GM06990 (cell line): ENCODE results near the gene RARA.

ENCODE experiments used
- DNase-seq: peaks from one replicate; pipeline ENCODE4 v3.0.0-alpha.2; 2011; ENCODE audit not compliant: insufficient read length; ENCODE audit errors: extremely low read depth
- H3K27me3 ChIP-seq: replicated peaks from 2 replicates; pipeline ENCODE4 v1.6.0; 2011; ENCODE audit warnings: low read length; ENCODE audit not compliant: control insufficient read depth, insufficient read depth
- H3K36me3 ChIP-seq: 2 replicates; pipeline ENCODE4 v1.5.1; 2011; ENCODE audit warnings: low read length; ENCODE audit not compliant: control insufficient read depth, insufficient read depth
- H3K4me3 ChIP-seq: replicated peaks from 2 replicates; pipeline ENCODE4 v1.5.1; 2011; ENCODE audit warnings: low read depth, mild to moderate bottlenecking, control low read depth, low read length
- TF ChIP-seq, protein P1 (sequence below): IDR thresholded peaks from 2 replicates; pipeline ENCODE4 v1.5.1; 2011; ENCODE audit warnings: low read length, control low read depth, mild to moderate bottlenecking, inconsistent platforms; ENCODE audit not compliant: insufficient read depth, poor library complexity, severe bottlenecking

RARA gene

DNA sequence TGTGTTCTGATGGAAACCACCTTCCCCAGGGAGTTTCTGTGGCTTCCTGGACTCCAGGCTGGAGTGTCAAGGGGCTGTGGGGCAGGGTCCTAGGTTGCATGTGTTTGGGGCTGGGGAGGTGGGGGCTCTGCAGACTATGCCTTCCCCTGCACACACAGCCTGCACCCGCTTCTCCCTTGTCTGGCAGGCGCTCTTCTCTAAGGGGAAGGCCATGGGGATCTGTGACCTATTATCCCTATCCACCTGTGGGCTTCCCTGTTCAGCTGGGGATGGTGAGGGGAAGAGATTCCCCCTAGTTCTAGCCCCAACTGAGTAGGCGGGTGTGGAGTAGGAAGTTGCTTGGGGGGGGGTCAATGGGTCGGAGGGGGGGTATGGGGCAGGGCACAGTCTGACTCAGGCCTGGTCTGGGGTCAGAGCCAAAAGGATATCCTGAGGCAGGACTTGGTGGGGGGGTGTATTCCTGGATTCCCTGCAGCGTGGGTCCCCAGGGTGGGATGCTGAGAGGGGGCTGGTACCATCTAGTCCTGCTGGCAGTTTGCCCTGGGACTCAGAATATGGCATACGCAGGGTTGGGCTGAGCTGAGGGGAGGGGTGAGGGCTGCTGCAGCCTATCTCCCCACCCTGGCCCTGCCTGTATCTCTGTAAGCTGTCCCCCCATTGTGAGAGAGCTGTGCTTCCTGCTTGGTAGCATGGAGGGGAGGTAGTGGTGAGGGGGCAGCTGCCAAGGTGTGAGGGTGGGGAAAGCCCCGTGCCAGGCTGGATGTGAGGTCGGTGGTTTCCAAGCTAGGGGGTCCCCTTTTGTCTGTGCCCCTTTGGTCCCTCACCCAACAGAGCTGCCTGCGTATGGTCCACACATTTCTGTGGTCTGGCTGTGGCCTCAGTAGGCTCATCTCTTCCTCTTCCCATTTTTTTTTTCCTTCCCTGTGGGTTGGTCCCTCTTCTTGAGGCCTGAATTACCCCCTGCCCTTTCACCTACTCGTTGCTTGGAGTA, 14.7 kb downstream of the RARA start:
- Histone ChIP-seq H3K27me3 (no peaks in the 10 kb centered on the region), H3K4me3 (peak overlapping the region; percentile 86), H3K36me3 (no peaks in the 10 kb centered on the region)
- TF ChIP-seq, protein P1, sequence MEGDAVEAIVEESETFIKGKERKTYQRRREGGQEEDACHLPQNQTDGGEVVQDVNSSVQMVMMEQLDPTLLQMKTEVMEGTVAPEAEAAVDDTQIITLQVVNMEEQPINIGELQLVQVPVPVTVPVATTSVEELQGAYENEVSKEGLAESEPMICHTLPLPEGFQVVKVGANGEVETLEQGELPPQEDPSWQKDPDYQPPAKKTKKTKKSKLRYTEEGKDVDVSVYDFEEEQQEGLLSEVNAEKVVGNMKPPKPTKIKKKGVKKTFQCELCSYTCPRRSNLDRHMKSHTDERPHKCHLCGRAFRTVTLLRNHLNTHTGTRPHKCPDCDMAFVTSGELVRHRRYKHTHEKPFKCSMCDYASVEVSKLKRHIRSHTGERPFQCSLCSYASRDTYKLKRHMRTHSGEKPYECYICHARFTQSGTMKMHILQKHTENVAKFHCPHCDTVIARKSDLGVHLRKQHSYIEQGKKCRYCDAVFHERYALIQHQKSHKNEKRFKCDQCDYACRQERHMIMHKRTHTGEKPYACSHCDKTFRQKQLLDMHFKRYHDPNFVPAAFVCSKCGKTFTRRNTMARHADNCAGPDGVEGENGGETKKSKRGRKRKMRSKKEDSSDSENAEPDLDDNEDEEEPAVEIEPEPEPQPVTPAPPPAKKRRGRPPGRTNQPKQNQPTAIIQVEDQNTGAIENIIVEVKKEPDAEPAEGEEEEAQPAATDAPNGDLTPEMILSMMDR = no peak
- peak; percentile 70 for DNase-seq

GRCh38 chr17:40325156-40326013, 16.4 kb downstream of the RARA start:
- DNase-seq = no peak
- peak overlapping the region; percentile 39 for H3K4me3 ChIP-seq
- no peaks in the 10 kb centered on the region for H3K36me3 ChIP-seq
- TF ChIP-seq, protein P1 = no peak
- no peaks in the 10 kb centered on the region for H3K27me3 ChIP-seq

DNA sequence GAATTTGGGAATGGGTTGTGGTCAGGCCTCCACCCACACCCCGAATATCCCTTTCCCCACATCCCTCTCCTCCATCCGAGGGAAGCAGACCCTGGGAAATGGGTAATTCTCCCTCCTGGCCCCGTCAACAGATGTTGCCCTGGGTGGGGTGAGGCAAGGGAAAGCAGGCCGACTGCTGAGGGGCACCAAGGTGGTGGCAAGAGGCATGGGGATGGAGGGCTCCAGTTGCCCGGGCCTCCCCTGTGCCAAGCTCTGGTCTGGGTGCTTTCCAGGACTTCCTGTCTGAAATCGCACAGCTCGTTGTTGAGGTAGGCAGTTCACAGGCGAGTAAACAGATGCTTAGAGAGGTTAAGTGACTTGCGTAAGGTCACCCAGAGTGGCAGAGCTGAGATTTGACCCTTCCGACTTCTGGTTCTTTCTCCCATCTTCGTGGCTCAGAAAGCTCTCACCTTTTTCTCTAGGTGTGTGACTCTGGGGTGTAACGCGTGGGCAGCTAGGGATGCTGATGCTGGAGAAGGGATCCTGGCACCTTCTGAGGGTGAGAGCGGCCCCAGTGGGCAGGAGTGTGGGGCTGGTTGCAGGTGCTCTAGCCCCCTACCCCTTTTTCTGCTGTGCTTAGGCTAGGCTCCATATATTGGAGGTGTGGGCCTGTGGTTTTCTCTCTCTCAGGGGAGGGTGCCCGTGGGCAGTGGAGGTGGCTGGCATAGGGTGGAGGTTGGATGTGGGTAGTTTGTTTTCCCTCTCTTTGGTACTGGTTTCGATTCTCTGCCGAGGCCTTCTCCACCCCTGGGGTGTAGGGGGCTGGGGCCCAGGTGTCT, 17.2 kb downstream of the RARA start:
- TF ChIP-seq, protein P1 = no peak

GRCh38 chr17:40326832-40327199, 17.8 kb downstream of the RARA start:
- H3K27me3 ChIP-seq = no peaks in the 10 kb centered on the region
- H3K4me3 ChIP-seq = peak overlapping the region; percentile 48
- H3K36me3 ChIP-seq = peaks cover 10% of the 10 kb centered on the region
- TF ChIP-seq, protein P1 = no peak
- DNase-seq = no peak

More for the DNA sequence above, 17.2 kb downstream of the RARA start:
- Histone ChIP-seq H3K4me3 (peak overlapping the region; percentile 48), H3K27me3 (no peaks in the 10 kb centered on the region), H3K36me3 (peaks cover 6% of the 10 kb centered on the region)
- peak; percentile 64 for DNase-seq

GRCh38 chr17:40327244-40327729, 18.3 kb downstream of the RARA start:
- no peak for DNase-seq
- Histone ChIP-seq H3K4me3 (peak overlapping the region; percentile 48), H3K36me3 (peaks cover 13% of the 10 kb centered on the region), H3K27me3 (no peaks in the 10 kb centered on the region)
- TF ChIP-seq, protein P1 = no peak
